AG04450 (cell line): ENCODE results near the gene MMP17. TPM values are rescaled to one million over a fixed set of nuclear protein-coding genes. Genes with fewer than 3 reads are reported as not detected.

Source experiments
- CTCF ChIA-PET: fragments of 300-600, 350-600 bp; formaldehyde crosslinking; extraction: SDS; loops from one replicate; lab custom pipeline; 2022; ENCODE audit warnings: antibody characterized with exemption, inconsistent platforms; lab: Charles Lee
- POLR2A ChIA-PET: fragments of 350-600 bp; formaldehyde crosslinking; extraction: SDS; loops from one replicate; lab custom pipeline; 2021; ENCODE audit warnings: antibody characterized with exemption, inconsistent platforms; lab: Yijun Ruan, JAX
- DNase-seq: peaks from one replicate; pipeline ENCODE4 v3.0.0-alpha.2; 2011; ENCODE audit warnings: low read depth, low spot score
- H3K27ac ChIP-seq: one replicate; pipeline ENCODE4 v1.5.1; 2012; ENCODE audit warnings: low read depth, low read length, control low read depth
- H3K27me3 ChIP-seq: one replicate; pipeline ENCODE4 v1.6.0; 2012; ENCODE audit warnings: low read length; ENCODE audit not compliant: control insufficient read depth, insufficient read depth
- H3K4me3 ChIP-seq: 2 replicates; pipeline ENCODE4 v1.5.1; 2011; ENCODE audit warnings: mild to moderate bottlenecking, low read depth, low read length, control low read depth
- H3K9me3 ChIP-seq: 2 replicates; pipeline ENCODE4 v1.5.1; 2012; ENCODE audit warnings: low read length; ENCODE audit not compliant: control insufficient read depth, insufficient read depth
- polyA plus RNA-seq: library from polyadenylated mRNA; depleted of rRNA; stranded (reverse); fragments of >200 nt; gene quantifications from 2 replicates; pipeline ENCODE4 v1.2.3, GENCODE V29; 2011
- TF ChIP-seq, protein P1 (sequence below): IDR thresholded peaks from 2 replicates; pipeline ENCODE4 v1.5.1; 2011; ENCODE audit warnings: low read depth, low read length, control low read depth, inconsistent platforms

MMP17 gene
- polyA plus RNA-seq, 1 experiment: 9.9 TPM

DNA sequence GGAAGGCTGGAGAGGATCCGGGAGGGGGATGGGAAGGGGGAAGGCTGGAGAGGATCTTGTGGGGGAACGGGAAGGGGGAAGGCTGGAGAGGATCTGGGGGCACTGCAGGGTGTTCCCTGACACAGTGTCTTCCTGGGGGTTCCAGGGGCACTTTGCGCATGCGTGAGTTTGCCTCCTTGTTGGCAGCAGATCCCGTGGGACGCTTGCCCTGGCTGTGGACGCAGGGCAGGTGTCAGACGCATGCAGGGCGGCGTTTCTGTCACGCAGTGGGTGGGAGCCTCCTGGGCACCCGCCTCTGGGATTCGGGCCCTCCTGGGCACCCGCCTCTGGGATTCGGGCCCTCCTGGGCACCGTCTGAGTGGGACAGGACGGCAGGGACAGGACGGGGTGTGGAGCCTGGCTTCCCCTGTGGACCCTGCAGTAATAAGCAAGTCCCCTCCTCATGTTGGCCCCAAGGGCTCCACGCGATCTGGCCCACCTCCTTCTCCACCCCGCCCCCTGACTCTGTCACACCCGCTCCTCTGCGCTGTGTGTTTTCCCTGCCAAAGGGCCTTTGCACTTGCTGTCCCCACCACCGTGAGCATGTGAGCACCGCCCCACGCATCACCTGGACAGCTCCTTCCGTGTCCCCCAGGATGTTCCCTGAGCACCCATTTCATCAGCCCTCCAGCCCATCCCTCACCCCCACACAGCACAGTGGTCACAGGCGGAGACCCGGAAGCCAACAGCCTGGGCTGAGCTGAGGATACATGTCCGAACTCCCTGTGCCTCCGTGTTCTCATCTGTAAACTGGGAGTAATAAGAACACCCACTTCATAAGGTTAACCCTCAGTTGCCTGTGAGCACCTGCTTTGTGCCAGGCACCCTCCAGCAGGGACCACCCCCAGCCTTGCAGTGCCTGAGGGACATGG, 4.4 kb downstream of the MMP17 start:
- peak overlapping the region; percentile 57 for H3K27ac ChIP-seq
- DNase-seq: peak; percentile 52
- peak overlapping the region; percentile 76 for H3K4me3 ChIP-seq
- POLR2A ChIA-PET: no interaction called here
- TF ChIP-seq, protein P1, sequence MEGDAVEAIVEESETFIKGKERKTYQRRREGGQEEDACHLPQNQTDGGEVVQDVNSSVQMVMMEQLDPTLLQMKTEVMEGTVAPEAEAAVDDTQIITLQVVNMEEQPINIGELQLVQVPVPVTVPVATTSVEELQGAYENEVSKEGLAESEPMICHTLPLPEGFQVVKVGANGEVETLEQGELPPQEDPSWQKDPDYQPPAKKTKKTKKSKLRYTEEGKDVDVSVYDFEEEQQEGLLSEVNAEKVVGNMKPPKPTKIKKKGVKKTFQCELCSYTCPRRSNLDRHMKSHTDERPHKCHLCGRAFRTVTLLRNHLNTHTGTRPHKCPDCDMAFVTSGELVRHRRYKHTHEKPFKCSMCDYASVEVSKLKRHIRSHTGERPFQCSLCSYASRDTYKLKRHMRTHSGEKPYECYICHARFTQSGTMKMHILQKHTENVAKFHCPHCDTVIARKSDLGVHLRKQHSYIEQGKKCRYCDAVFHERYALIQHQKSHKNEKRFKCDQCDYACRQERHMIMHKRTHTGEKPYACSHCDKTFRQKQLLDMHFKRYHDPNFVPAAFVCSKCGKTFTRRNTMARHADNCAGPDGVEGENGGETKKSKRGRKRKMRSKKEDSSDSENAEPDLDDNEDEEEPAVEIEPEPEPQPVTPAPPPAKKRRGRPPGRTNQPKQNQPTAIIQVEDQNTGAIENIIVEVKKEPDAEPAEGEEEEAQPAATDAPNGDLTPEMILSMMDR: no peak
- CTCF ChIA-PET: no interaction called here
- no peaks in the 10 kb centered on the region for H3K27me3 ChIP-seq
- no peaks in the 10 kb centered on the region; the same call in 1 of the 2 replicates for H3K9me3 ChIP-seq

- no peaks in the 10 kb centered on the region for H3K27me3 ChIP-seq
- no peaks in the 10 kb centered on the region; the same call in 1 of the 2 replicates for H3K9me3 ChIP-seq
- H3K4me3 ChIP-seq: no peak overlapping the region
- ChIA-PET CTCF (no interaction called here), POLR2A (no interaction called here)
- no peak overlapping the region for H3K27ac ChIP-seq
- no peak for DNase-seq
- TF ChIP-seq, protein P1: no peak
Observed at GRCh38 chr12:131833288-131833895, 5.2 kb downstream of the MMP17 start.

GRCh38 chr12:131833896-131834641, 5.9 kb downstream of the MMP17 start:
- TF ChIP-seq, protein P1: peak; percentile 45
- Histone ChIP-seq H3K27me3 (no peaks in the 10 kb centered on the region), H3K9me3 (no peaks in the 10 kb centered on the region; the same call in 1 of the 2 replicates), H3K4me3 (no peak overlapping the region), H3K27ac (no peak overlapping the region)
- POLR2A ChIA-PET: no interaction called here
- DNase-seq: no peak
- CTCF ChIA-PET: interaction anchor here (0.5 kb wide), 1 partner anchor 258 kb away, joined by 3 read pairs; no protein-coding TSS in a partner anchor

DNA sequence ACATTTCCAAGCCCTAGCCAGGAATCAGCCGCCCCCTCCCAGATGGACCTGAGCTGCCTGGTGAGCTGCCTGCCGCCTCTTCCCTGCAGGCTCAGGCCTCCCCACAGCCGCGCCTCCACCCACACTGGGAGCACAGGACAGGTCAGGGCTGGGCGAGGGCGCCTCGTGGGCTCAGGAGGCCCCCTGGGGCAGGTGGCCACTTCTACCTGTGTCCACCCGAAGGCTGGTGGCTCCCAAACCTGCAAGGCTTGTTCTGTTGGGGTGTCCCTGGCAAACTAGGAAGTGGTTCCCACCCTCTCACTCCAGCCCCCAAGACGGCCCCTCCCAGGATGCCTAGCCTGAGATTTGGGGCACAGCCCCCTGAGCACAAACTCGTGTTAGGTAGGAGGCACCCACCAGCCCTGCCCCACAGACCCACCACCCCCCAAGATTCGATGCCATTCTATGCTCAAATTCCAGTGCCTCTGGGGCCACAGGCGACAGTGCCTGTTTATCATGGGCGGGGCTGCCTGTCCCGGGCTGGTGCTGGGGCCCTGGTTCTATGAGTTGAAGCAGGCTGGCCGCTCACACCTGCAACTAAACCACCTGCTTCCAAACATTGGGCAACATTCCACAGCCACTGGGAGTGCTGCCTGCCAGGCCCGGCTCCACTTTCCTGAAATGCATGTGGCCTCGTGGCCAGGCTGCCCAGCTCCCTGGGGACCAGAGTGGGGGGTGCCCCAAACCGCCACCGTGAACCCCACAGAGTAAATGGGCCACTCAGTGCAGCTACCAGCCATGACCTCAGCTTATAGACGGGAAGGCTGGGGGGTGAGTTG, 6.8 kb downstream of the MMP17 start:
- DNase-seq: no peak
- H3K4me3 ChIP-seq: no peak overlapping the region
- ChIA-PET POLR2A (no interaction called here), CTCF (no interaction called here)
- no peaks in the 10 kb centered on the region for H3K27me3 ChIP-seq
- TF ChIP-seq, protein P1: no peak
- H3K27ac ChIP-seq: no peak overlapping the region
- H3K9me3 ChIP-seq: no peaks in the 10 kb centered on the region; the same call in 1 of the 2 replicates
